Vagina (tissue), 2 donors: ENCODE data around the gene DMD.

Experiments
- CTCF ChIP-seq, 3 experiments: fragments of 450-650 bp in 2 of 3; fragments of 200-600 bp in 1 of 3; sonication (generic) in 1 of 3; IDR thresholded peaks; one replicate each; pipeline ENCODE4 v1.5.1; 2017 to 2019; ENCODE audit warnings: antibody characterized with exemption in 3 of 3, mild to moderate bottlenecking in 2 of 3, moderate library complexity in 2 of 3
- POLR2A ChIP-seq, 2 donors: fragments of 450-650 bp; IDR thresholded peaks; one replicate each; pipeline ENCODE4 v1.6.1; 2017; ENCODE audit warnings: antibody characterized with exemption in 2 of 2, mild to moderate bottlenecking in 2 of 2, moderate library complexity in 2 of 2
- POLR2AphosphoS5 ChIP-seq, 2 donors: sonication (generic); formaldehyde crosslinking; IDR thresholded peaks; one replicate each; pipeline ENCODE4 v1.9.0; 2017; ENCODE audit warnings: antibody characterized with exemption in 2 of 2, mild to moderate bottlenecking in 2 of 2, low read depth in 1 of 2; ENCODE audit not compliant: insufficient read depth in 1 of 2

DNA sequence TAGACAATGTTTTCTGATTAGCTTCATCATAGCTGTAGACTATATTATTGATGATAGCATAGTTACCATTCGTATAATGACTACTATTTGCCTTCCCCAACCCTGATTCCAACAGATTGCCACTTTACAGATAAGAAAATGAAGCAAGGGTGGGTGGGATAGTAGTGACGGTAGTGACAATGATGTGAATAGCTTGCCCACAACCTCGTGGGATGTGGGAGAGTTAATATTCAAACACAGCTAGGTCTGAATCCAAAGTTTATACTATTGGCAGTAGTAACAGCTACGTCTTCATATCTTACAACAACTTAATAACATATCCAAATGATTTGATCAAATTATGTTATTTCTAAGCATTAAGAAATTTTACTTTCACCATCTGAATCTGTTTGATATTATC lies 1372.7 kb downstream of the DMD start:
- TF ChIP-seq CTCF (IDR thresholded peaks at IDR 0.05) = no peak
- no peak for TF ChIP-seq POLR2A (IDR thresholded peaks at IDR 0.05)
- no peak for TF ChIP-seq POLR2AphosphoS5 (IDR thresholded peaks at IDR 0.05; ENCODE audit: insufficient read depth in 1 of 2, low read depth in 1 of 2)
